ENCODE data around the gene OR10Z1.

DNA sequence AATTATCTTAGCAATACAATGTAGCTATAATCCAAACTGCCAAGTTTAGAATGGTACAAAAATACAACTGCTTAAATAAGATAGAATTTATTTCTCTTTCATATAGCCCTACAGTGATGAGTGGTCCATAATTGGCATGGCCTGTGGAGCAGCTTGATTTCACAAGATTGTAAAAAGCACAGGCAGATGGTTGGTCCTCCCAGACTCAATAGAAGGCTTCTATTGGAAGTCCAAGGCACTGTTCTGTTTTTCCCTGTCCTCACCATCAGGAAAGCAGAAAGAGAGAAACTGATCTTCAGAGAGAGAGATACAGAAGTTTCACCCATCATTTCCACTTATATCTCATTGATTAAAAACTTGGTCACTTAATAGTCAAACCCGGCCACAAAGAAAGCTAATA, 32.8 kb upstream of the OR10Z1 start:
- TF ChIP-seq CTCF (IDR thresholded peaks at IDR 0.05; ENCODE audit: low read length) (no peak), EZH2 (IDR thresholded peaks at IDR 0.05; ENCODE audit: borderline replicate concordance, low read length) (no peak)

All from OCI-LY1 (cell line).